Heart left ventricle (tissue), 16 donors: ENCODE data around the gene COL7A1. TPM values are rescaled to one million over a fixed set of nuclear protein-coding genes. Genes with fewer than 3 reads are reported as not detected.

ENCODE experiments used
- ATAC-seq, 4 donors: fragments of 200-7000 bp; cut with Tn5 transposase; one replicate each; pipeline ENCODE4 v1.9.1; 2020 to 2022; ENCODE audit warnings: moderate library complexity in 4 of 4, mild to moderate bottlenecking in 3 of 4, moderate number of reproducible peaks in 1 of 4
- DNase-seq, 5 donors: peaks; one replicate each; pipeline ENCODE4 v3.0.0-alpha.2; 2020
- H3K27ac ChIP-seq, 12 donors: fragments of 200-600 bp; sonication (generic) in 4 of 12; one replicate each; pipeline versions ENCODE4 v1.5.0 to v1.8.0; 2016 to 2022; ENCODE audit warnings: mild to moderate bottlenecking in 2 of 12
- H3K27me3 ChIP-seq, 9 donors: fragments of 200-600 bp; sonication (generic) in 2 of 9; one replicate each; pipeline versions ENCODE4 v1.5.1 to v1.8.0; 2016 to 2022; ENCODE audit warnings: mild to moderate bottlenecking in 3 of 9
- H3K36me3 ChIP-seq, 9 donors: fragments of 200-600 bp; sonication (generic) in 2 of 9; one replicate each; pipeline versions ENCODE4 v1.5.0 to v1.8.0; 2018 to 2022; ENCODE audit warnings: mild to moderate bottlenecking in 2 of 9
- H3K4me1 ChIP-seq, 12 donors: fragments of 200-600 bp; sonication (generic) in 4 of 12; one replicate each; pipeline versions ENCODE4 v1.5.0 to v1.8.0; 2016 to 2022; ENCODE audit warnings: mild to moderate bottlenecking in 3 of 12
- H3K4me3 ChIP-seq, 12 donors: fragments of 200-600 bp; sonication (generic) in 4 of 12; one replicate each; pipeline versions ENCODE4 v1.5.0 to v1.8.0; 2017 to 2022; ENCODE audit warnings: mild to moderate bottlenecking in 9 of 12, moderate library complexity in 4 of 12
- H3K9me3 ChIP-seq, 12 donors: fragments of 200-600 bp; sonication (generic) in 4 of 12; one replicate each; pipeline versions ENCODE4 v1.5.0 to v1.8.0; 2016 to 2022; ENCODE audit warnings: mild to moderate bottlenecking in 1 of 12
- POLR2A ChIP-seq, 2 donors: fragments of 450-650 bp; IDR thresholded peaks; one replicate each; pipeline ENCODE4 v1.6.1; 2017; ENCODE audit warnings: antibody characterized with exemption in 2 of 2, mild to moderate bottlenecking in 2 of 2, moderate library complexity in 2 of 2
- WGBS, 4 donors: extraction: QIAGEN DNeasy Blood & Tissue Kit in 2 of 4; methylation state at CpG; one replicate each; pipeline versions ENCODE4 v1.1.5 to v1.1.7; 2013 to 2018; 5-methylcytosine and 5-hydroxymethylcytosine counted together
- intact Hi-C, 10 donors: fragments of 100-400 bp; cut with DNase I; formaldehyde crosslinking; loops; one replicate each; pipeline versions ENCODE4 v1.11.1 to v1.14.2; 2022
- polyA plus RNA-seq, 2 donors: library from polyadenylated mRNA; stranded (reverse); fragments of 200-250 nt; gene quantifications; one replicate each; pipeline ENCODE4 v1.2.3, GENCODE V29; 2013
- total RNA-seq, 9 donors: library from RNA; depleted of rRNA in 2 of 9; stranded (reverse); fragments of >200 nt in 2 of 9; fragmentation: NEBNext Ultra II Directional in 3 of 9; extraction: Animal tissue kit (Norgen Biotek cat#: 25700) in 3 of 9; gene quantifications; one replicate each; pipeline versions ENCODE4 v1.1.0 to v1.2.4, GENCODE V29; 2016 to 2023
- TF ChIP-seq, protein P1 (sequence below), 12 donors: fragments of 200-600 bp; sonication (generic) in 4 of 12; IDR thresholded peaks; one replicate each; pipeline versions ENCODE4 v1.5.0 to v1.8.0; 2018 to 2022; ENCODE audit warnings: antibody characterized with exemption in 12 of 12, mild to moderate bottlenecking in 5 of 12
- donor health status: ischemic (EF 13 %, LVEDD 7.1; RV severe dilation, severe dysfunction).
- donor health status: healthy with polysubstance abuse.
- donor health status: DM: no; HTN: yes; CAD: no.
- donor health status: DM: no; HTN: no; CAD: no.
- donor health status: ischemic (EF 25% LVEDD 6.9; RV normal size, moderate dysfunction).
- donor health status: ischemic (EF 25% LVEDD 5.7; RV mildly dilated, moderate dysfunction).
- donor health status: healthy.
- donor health status: DM: yes; HTN: yes; CAD: no.
- donor health status: ischemic (EF 35%, LVEDD 5.7; RV mildly dilated, moderate dysfunction).
- donor health status: nonischemic (EF 11% LVEDD 7.7; RV severe dilation, severe dysfunction).
- donor health status: DM: yes; HTN: yes; CAD: no.
- donor health status: PGD.
- donor health status: ischemic (EF 29% LVEDD 5.4; RV normal size, mild dysfunction).
- donor health status: nonischemic (EF 23%, LVEDD 6.1; RV moderate dilation, normal function).

The COL7A1 gene
- total and polyA plus RNA-seq, 11 donors, result 2.4 to 25.2 (median 11.5) TPM

DNA sequence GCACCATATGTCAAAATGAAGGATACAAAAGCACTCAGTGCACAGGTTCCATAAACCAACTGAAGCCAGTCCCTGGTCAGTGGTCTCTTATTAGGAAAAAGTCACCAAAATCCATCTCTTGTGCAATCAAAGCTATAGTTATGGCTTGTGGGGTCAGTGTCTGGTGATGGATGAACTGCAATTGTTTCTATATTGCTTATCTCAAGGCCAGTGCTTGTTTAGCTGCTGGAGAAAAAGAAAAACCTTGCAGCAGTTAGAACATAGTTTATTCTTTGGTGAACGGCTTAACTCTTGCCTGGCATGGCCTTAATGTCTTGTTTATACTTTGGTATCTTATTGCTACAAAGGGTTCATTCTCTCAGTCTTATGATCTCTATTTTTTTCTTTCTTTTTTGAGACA, 17.2 kb upstream of the COL7A1 start:
- H3K27me3 ChIP-seq, result no peaks in the 10 kb centered on the region
- peaks cover 0 to 10% (median 5%) of the 10 kb centered on the region in 9 donors for H3K36me3 ChIP-seq
- peaks cover 0 to 7% (median 5%) of the 10 kb centered on the region in 12 donors for H3K9me3 ChIP-seq
- H3K4me1 ChIP-seq, result peaks cover 0 to 23% (median 15%) of the 10 kb centered on the region in 12 donors
- no peak for DNase-seq
- no peak overlapping the region for H3K27ac ChIP-seq
- intact Hi-C loops, result no loop called here
- WGBS, 4 donors, result 68 to 79% (median 73%) methylated on average over 1 of the region's 1 CpG
- no peak for TF ChIP-seq POLR2A (IDR thresholded peaks at IDR 0.05)
- TF ChIP-seq, protein P1, sequence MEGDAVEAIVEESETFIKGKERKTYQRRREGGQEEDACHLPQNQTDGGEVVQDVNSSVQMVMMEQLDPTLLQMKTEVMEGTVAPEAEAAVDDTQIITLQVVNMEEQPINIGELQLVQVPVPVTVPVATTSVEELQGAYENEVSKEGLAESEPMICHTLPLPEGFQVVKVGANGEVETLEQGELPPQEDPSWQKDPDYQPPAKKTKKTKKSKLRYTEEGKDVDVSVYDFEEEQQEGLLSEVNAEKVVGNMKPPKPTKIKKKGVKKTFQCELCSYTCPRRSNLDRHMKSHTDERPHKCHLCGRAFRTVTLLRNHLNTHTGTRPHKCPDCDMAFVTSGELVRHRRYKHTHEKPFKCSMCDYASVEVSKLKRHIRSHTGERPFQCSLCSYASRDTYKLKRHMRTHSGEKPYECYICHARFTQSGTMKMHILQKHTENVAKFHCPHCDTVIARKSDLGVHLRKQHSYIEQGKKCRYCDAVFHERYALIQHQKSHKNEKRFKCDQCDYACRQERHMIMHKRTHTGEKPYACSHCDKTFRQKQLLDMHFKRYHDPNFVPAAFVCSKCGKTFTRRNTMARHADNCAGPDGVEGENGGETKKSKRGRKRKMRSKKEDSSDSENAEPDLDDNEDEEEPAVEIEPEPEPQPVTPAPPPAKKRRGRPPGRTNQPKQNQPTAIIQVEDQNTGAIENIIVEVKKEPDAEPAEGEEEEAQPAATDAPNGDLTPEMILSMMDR (IDR thresholded peaks at IDR 0.05), result no peak
- no peak overlapping the region for H3K4me3 ChIP-seq
- ATAC-seq, result no peak

GRCh38 chr3:48609088-48610005, 14.2 kb upstream of the COL7A1 start, which contains the start of gene UQCRC1:
UQCRC1 (minus strand) TSS chr3:48609646; CDS start chr3:48609620, 26 bp downstream.
- no peaks in the 10 kb centered on the region for H3K9me3 ChIP-seq
- intact Hi-C loops, result loop anchor here in 6 of 10 donors (1.0 to 5.0 kb wide), 5 partner anchors 25 to 52 kb away; partner anchors contain the start of genes PFKFB4 (in 2 of the 6), SLC26A6 (in 2 of the 6) and UCN2 (in 1 of the 6)
- H3K27ac ChIP-seq, result peak within 1 kb of the TSS; percentile 83 to 98 (median 94)
- 2 to 5% (median 2%) methylated on average over 31 to 86 of the region's 86 CpGs for WGBS, 4 donors
- peak; percentile 99 for ATAC-seq
- no peaks in the 10 kb centered on the region for H3K27me3 ChIP-seq
- peak; percentile 92 to 97 (median 94) for DNase-seq
- peak within 1 kb of the TSS; percentile 65 to 98 (median 84) for H3K4me3 ChIP-seq
- H3K4me1 ChIP-seq, result peaks cover 0 to 51% (median 19%) of the 10 kb centered on the region in 12 donors
- peaks cover 0 to 39% (median 32%) of the 10 kb centered on the region in 9 donors for H3K36me3 ChIP-seq
- TF ChIP-seq POLR2A (IDR thresholded peaks at IDR 0.05), result peak; percentile 85 to 89
- TF ChIP-seq, protein P1 (IDR thresholded peaks at IDR 0.05), result peak; percentile 58 to 91 (median 79)

- Histone ChIP-seq H3K27ac (no peak overlapping the region), H3K27me3 (no peaks in the 10 kb centered on the region), H3K4me3 (peak overlapping the region in 1 of 12 donors; percentile 73), H3K9me3 (no peaks in the 10 kb centered on the region), H3K36me3 (peaks cover 0 to 57% (median 51%) of the 10 kb centered on the region in 9 donors), H3K4me1 (peaks cover 0 to 68% (median 19%) of the 10 kb centered on the region in 12 donors)
- no peak for TF ChIP-seq POLR2A (IDR thresholded peaks at IDR 0.05)
- TF ChIP-seq, protein P1 (IDR thresholded peaks at IDR 0.05), result no peak
- 91 to 96% (median 94%) methylated on average over 5 of the region's 5 CpGs for WGBS, 4 donors
- intact Hi-C loops, result loop anchor here in 3 of 10 donors (5.0 kb wide), 2 partner anchors 45 to 50 kb away; partner anchors contain the start of genes PFKFB4 (in 2 of the 3) and UCN2 (in 1 of the 3)
- DNase-seq, result peak in 1 of 5 donors; percentile 36
- ATAC-seq, result no peak
Observed at GRCh38 chr3:48607519-48607918, 12.4 kb upstream of the COL7A1 start.

- ATAC-seq (peak; percentile 6 to 33 (median 28)), DNase-seq (peak; percentile 70 to 91 (median 79))
- Histone ChIP-seq H3K36me3 (peaks cover 0 to 93% (median 79%) of the 10 kb centered on the region in 9 donors), H3K27ac (peak overlapping the region in 10 of 12 donors; percentile 34 to 97 (median 82)), H3K27me3 (no peaks in the 10 kb centered on the region), H3K9me3 (no peaks in the 10 kb centered on the region), H3K4me1 (peaks cover 8 to 92% (median 48%) of the 10 kb centered on the region in 12 donors), H3K4me3 (no peak overlapping the region)
- 18 to 34% (median 30%) methylated on average over 2 of the region's 2 CpGs for WGBS, 4 donors
- intact Hi-C loops, result loop anchor here in 2 of 10 donors (5.0 kb wide), 1 partner anchor 39 kb away; the partner anchor contains the start of gene UCN2 (in 2 of the 2)
- no peak for TF ChIP-seq POLR2A (IDR thresholded peaks at IDR 0.05)
- TF ChIP-seq, protein P1 (IDR thresholded peaks at IDR 0.05), result no peak
Observed at GRCh38 chr3:48601622-48601994, 6.5 kb upstream of the COL7A1 start.
